Measurements from ENCODE around the gene ALX4.

GRCh38 chr11:44226945-44227344 lies 83.0 kb downstream of the ALX4 start:
- no peak for TF ChIP-seq CTCF (IDR thresholded peaks at IDR 0.05)
- TF ChIP-seq POLR2A (IDR thresholded peaks at IDR 0.05) = no peak
